ENCODE data around the gene MARVELD2.
A peak's percentile ranks its signal among the peaks of the same experiment; 100 is the strongest.
"Not testable (repeated sequence)": the region's sequence is repeated elsewhere in the genome, so short reads cannot be mapped to it uniquely, and the experiment has no call there.

The MARVELD2 gene

DNA sequence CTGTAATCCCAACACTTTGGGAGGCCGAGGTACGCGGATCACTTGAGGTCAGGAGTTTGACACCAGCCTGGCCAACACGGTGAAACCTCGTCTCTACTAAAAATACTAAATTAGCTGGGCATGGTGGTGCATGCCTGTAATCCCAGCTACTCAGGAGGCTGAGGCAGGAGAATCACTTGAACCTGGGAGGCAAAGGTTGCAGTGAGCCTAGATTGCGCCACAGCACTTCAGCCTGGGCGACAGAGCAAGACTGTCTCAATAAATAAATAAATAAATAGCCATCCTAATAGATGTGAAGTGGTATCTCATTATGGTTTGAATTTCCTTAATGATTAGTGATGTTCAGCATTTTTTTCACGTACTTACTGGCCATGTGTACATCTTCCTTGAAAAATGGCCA lies 35.6 kb downstream of the MARVELD2 start:
- DNase-seq: not testable (repeated sequence)

DNA sequence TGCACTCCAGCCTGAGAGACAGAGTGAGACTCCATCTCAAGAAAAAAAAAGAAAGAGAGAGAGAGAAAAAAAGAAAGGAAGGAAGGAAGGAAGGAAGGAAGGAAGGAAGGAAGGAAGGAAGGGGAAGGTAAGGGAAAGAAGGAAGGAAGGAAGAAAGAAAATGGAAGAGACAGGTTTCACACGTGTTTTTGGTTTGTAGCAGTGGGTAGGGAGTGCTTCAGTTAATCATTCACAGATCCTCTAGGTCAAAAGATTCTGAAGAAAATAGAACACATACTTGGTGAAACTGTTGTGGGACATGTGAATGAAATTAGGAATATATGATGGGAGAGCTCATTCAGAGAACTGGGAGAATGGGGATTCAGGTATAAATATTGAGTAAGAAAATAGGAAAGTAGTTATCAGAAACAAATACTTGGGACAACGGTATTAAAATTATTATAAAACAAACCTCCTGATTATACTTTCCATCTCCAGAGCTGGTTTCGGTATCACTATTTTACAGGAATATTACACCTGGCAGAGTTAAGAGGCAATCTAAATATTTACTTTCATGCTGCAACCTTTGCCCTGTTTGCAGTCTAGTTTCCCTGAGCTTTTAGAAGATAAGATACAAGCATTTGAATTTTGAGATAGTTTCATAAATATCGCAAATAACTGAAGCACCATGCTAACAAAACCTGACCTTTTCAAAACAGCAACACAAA lies 37.2 kb downstream of the MARVELD2 start:
- DNase-seq: no peak

DNA sequence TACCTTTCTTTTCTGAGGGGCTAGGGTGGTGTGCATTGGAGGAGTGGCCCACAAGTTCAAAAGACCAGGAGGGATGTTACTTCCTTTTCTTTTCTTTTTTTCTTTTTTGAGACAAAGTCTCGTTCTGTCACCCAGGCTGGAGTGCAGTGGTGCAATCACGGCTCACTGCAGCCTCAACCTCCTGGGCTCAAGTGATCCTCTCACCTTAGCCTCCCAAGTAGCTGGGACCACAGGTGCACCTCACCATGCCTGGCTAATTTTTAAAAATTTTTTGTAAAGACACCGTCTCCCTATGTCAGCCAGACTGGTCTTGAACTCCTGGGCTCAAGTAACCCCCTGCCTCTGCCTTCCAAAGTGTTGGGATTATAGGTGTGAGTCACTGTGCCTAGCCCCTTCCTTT lies 38.6 kb downstream of the MARVELD2 start:
- DNase-seq: not testable (repeated sequence)

DNA sequence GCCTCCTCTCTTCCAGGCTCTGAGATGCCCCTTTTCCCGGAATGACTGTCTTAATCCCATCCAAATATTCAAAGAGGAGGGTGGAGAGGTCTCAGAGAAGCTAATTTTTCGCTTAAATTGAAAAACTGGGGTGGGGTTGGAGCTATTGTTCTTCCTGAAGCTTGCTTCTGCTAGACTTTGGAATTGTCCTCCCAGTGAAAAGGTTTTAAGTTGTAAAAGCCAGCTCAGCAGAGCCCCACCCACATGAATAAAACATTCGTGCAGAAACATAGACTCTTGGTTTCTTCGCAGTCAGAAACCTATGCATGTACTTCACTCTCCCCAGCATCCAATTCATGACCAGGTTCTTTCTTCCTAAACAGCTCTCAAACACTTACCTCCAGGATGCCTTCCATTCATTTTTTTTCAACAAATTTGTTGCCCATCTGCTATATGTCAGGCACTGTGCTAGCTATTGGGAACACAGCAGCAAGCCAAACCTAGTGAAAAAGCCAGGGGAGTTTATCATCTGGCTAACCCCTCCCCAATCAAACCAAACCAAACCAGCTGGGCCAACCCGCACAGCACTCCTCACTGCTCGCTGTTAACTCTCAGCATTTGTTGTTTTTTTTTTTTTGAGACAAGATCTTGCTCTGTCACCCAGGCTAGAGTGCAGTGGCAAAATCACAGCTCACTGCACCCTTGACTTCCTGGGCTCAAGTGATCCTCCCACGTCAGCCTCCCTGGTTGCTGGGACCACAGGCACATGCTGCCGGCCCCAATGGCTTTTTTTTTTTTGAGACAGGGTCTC lies 39.7 kb downstream of the MARVELD2 start:
- DNase-seq: no peak

DNA sequence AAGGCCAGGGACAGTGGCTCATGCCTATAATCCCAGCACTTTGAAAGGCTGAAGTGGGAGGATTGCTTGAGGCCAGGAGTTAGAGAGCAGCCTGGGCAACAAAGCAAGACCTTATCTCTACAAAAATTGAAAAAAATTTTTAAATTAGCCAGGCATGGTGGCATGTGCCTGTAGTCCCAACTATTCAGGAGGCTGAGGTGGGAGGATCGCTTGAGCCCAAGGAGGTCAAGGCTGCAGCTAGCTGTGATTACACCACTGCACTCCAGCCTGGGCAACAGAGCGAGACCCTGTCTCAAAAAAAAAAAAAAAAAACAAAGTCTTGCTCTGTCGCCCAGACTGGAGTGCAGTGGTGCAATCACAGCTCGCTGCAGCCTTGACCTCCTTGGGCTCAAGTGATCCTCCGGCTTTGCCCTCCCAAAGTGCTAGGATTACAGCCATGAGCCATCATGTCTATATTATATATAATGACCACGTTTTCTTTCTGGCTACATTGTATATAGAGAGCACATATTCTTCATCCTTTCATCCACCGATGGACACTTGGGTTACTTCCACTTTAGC lies 40.6 kb downstream of the MARVELD2 start:
- not testable (repeated sequence) for DNase-seq

DNA sequence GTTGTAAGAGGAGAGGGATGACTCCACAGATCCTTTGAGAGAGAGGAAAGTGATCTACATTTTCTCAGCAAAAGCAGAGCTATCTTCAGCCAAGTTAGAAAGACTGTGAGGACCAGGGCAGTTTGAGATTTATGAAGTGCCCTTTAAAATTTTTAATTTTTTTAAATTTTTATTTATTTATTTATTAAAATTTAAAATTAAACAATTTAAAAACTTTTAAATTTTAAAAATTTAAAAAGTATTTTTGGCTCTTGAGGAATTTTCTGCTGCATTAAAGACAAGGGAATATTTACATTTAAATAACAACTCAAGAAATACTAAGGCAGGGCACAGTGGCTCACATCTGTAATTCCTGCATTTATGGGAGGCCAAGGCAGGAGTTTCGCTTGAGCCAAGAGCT lies 47.3 kb downstream of the MARVELD2 start:
- DNase-seq: no peak

DNA sequence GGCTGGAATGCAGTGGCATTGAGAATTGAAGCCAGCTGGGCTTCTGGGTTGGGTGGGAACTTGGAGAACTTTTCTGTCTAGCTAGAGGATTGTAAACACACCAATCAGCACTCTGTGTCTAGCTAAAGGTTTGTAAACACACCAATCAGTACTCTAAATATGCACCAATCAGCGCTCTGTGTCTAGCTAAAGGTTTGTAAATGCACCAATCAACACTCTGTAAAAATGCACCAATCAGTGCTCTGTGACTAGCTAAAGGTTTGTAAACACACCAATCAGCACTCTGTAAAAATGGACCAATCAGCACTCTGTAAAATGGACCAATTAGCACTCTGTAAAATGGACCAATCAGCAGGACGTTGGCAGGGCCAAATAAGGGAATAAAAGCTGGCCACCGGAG lies 51.5 kb downstream of the MARVELD2 start:
- DNase-seq: not testable (repeated sequence)

DNA sequence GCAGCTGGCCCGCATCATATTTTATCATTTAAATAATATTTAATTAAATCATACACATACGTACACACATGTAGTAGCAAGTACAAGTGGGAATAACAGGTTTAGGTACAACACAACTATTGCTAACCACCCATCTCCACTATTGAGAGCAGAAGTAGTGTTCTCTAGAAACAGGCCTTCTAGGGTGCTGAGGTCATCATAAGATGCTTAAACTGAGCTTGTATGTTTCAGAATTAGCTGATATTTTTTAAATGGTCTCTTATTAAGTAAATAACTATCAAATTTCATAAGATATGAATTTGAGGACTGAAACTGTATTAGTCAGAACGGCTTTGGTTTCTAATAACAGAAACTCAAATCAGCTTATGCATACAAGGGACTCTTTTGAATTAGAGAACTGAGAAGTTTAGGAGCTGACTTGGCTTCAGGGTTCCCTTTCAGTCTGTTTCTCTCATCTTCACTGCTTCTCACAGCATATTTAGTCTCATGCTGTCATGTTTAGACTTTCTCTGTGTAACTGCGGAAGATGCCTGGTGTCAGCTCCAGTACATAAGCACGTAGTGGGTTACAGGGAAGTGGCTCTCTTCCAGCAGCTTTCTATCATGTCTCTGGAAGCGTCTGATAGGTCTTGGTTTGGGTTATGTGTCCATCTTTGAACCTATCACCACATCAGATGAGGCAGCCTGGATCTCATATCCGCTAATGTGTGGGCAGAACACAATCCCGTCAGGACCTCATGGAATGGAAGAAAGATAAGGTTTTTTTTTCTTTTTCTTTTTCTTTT lies 52.7 kb downstream of the MARVELD2 start:
- no peak for DNase-seq

DNA sequence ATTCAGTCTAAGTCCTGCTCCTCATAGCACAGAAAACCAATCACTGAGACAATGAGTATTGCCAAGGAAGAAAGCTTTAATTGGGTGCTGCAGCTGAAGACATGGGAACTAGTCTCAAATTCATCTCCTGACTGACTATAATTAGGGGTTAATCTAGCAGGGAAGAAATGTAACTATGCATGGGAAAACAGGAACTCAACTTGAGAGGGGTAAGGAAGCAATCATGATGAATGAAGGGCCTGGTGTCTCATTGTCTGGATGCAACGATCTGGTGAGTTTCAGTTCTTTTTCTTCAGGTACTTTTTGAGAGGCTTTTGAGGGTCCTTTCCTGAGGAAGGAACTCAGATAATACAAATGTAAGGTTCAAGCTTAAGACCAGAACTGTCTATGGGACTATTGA lies 53.7 kb downstream of the MARVELD2 start:
- no peak for DNase-seq

DNA sequence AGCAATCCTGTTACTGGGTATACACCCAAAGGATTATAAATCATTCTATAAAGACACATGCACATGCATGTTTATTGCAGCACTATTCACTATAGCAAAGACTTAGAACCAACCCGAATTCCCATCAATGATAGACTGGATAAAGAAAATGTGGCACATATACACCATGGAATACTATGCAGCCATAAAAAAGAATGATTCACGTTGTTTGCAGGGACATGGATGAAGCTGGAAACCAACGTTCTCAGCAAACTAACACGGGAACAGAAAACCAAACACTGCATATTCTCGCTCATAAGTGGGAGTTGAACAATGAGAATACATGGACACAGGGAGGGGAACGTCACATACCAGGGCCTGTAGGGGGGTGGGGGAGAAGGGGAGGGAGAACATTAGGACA lies 56.6 kb downstream of the MARVELD2 start:
- not testable (repeated sequence) for DNase-seq

DNA sequence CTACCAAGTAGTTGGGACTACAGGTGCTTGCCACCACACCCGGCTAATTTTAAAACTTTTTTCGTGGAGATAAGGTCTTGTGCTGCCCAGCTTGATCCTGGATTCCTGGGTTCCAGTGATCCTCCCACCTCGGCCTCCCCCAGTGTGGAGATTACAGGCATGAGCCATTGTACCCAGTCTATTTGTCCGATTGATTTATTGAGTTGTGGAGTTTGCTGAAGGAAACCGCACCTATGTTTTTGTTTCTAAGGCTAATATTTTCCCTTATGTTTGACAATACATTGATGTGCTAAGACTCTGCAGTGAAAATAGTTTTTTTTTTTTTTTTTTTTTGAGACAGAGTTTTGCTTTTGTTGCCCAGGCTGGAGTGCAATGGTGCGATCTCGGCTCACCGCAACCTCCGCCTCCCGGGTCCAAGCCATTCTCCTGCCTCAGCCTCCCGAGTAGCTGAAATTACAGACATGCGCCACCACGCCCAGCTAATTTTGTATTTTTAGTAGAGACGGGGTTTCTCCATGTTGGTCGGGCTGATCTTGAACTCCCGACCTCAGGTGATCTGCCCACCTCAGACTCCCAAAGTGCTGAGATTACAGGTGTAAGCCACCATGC lies 57.7 kb downstream of the MARVELD2 start:
- not testable (repeated sequence) for DNase-seq

DNA sequence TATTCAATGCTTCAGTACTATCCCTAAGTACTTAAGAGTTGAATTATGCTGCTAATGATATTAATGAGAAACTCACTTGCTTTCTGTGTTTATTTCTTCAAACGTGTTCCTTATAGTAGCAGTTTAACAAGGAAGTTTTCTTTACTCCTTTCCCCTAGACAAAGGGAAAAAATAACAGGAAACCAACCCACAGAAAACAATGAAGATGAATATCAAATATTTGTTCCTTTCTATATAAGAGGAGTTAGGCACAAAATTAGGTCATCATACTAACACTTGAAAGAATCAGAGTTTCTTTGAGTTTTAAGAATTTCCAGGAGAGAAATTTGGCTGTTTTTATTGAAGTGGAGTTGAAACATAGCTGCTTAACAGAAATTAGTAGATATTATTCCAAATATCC lies 62.3 kb downstream of the MARVELD2 start:
- DNase-seq: no peak

DNA sequence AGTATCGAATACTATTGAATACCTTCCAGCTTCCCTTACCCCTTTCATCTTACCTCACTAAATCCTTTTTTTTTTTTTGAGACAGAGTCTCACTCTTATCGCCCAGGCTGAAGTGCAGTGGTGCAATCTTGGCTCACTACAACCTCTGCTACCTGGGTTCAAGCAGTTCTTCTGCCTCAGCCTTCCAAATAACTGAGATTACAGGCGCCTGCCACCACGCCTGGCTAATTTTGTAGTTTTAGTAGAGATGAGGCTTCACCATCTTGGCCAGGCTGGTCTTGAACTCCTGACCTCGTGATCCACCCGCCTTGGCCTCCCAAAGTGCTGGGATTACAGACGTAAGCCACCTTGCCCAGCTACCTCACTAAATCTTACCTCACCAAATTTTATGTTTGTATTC lies 63.4 kb downstream of the MARVELD2 start:
- not testable (repeated sequence) for DNase-seq

DNA sequence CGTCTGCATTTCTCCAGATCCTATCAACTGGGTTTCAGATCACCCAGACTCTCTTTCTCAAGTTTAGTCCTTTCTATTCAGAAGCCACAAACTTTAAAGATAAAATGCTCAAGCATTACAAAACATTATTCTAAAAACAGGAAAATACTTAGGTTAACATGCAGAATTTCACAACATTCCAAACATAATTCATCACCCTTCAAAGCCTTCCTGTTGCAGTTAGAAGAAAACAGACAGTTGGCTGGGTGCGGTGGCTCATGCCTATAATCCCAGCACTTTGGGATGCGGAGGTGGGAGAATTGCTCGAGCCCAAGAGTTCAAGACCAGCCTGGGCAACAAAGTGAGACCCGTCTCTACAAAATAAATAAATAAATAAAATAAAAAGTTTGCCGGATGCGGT lies 70.0 kb downstream of the MARVELD2 start:
- DNase-seq: peak in 1 of 2 experiments; percentile 3

DNA sequence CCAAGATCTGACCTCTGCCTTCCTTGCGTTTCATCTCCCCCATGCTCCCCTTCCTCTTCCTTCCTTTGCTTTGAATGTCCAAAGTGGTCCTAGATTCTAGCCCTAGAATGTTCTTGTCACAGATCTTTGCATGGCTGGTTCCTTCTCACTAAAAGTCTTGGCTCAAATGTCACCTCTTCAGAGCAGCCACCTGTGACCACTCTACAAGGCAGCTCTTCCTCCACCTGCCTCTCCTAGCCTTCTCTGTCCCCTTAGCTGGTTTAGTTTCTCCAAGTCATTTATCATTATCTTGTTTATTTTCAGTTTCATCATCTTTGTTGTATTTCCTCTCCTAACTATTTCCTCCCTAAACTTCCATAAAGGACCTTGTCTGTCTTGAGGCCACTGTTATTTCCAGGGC lies 70.6 kb downstream of the MARVELD2 start:
- no peak for DNase-seq

DNA sequence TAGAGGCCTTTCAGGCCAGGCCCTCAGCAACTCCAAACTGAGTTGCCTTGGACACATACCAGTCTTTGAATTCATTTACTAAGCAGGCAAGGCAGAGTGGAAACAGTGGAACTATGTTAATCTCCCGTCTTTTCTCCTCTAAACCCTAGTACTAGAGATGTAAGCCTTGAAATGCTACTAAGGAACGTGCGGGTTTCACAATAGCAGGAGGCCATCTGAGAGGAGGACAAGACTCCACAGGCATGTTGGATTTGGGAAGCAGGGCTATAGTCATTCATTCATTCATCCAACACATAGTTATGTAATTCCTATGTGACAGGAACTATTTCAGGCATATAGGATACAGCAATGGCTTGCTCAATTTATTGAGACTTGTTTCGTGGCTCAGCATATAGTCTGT lies 74.3 kb downstream of the MARVELD2 start:
- no peak for DNase-seq

DNA sequence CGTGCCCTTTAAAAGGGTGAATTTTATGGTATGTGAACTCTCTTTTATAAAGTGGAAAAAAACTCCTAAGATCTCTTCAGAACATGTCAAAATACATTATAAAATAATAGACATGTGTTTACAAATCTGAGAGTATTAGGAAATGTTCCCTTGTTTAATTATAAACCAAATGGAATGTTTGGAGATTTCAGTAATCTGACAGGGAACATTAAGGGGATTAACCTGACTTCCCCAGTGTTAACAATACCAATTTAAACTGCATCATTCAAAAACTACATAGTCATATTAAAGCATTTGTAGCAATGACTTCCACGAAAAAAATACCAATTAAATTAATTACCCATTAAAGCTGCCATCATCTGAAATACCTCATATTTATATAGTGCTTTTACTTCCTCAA lies 76.1 kb downstream of the MARVELD2 start:
- no peak for DNase-seq

DNA sequence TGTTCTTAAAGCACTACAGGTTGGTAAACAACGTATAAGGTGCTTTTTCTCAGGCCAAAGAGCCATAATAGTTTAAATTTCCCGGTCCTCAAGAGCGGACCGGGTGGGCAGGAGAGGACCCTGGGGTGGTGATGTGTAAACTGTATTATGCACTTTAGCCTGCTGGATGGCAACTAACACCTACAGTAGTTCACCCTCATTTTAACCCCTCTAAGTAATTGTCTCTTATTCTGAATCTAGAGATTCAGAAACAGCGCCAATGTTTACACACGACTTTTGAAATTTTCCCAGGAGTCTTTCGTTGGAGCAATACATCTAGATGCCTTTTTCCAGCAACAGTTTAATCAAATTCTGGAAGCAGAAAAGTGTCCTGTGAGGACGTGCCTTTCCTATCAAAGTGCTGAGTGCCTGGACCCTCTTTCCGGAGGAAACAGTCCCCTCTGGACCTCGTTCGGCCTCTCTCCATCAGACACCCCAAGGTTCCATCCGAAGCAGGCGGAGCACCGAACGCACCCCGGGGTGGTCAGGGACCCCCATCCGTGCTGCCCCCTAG lies 77.0 kb downstream of the MARVELD2 start:
- no peak for DNase-seq

DNA sequence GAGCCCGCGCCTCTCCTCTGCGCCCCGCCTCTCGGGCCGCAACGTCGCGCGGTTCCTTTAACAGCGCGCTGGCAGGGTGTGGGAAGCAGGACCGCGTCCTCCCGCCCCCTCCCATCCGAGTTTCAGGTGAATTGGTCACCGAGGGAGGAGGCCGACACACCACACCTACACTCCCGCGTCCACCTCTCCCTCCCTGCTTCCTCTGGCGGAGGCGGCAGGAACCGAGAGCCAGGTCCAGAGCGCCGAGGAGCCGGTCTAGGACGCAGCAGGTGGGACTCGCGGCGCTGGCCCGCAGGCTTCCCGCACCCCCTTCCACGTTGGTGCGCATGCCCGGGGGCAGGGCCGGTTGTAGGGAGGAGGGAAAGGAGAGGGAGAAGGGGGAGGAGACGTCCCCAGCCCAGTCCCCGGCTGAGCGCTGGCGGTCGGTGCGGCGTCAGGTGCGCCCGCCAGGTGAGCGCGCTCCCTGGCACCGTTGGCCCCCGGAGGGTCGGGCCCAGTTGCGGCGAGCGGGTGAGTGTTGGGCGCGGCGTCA lies 77.5 kb downstream of the MARVELD2 start, which contains the start of gene OCLN:
TSS of gene OCLN (plus strand) at position 400 of the 532 bp plus-strand sequence. CDS start 11,455 bp downstream, outside the sequence.
- DNase-seq: no peak

DNA sequence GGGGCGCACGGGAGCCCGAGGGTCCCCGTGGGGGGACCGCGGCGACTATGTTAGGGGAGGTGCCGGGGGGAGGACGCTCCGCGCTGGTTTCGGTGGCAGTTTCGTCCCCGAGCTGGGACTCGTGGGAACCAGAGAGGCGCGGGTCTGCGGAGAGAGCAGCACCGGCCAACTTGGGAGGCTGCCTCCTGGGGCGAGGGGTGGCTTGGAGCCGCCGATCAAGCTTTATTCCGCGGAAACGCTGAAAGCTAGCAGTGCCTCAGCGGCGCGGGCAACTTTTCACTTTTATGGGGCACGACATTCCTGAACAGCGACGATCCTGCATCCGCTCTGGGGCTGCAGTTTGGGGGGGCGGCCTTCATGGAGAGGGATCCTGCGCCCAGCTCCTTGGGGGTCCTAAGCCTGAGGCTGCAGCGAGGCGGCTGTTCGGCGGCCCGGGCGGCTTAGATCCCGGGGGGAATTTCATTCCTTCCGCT lies 78.0 kb downstream of the MARVELD2 start:
- no peak for DNase-seq

DNA sequence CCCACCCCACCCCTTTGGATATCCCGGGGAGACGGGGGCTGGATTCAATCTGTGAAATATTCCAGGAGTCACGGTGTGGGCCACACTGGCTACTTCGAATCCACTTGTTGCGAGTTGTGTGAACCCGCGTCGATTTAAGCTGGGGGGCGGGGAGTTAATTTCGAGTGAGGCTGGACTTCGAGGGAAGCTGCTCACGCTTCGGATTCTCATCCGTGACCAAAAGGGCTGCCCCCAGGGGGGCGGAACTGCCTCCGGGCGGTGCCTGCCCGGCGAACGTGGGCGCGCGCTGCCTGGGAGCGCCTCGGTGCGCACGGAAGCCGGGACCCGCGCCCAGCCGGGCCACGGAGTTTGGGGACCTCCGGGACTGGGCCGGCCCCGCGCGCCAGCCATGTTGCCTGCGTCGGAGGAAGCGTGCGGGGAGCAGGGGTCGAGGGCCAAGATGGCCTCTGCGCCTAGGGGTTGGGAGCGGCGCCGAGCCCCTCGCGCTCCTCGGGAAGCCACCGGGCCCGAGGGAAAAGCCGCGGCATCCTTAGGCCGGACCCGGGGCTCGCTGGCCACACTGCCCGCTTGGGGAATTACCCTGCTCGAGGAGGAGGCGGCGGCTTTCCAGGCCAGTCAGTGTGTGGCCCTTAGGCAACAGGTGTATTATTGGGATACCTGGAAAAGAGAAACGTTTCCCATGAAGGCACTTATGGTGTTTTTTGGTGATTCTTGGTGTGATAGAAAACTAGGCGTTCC lies 78.6 kb downstream of the MARVELD2 start:
- no peak for DNase-seq

Data from AML-193 (cell line).